CD4-positive, alpha-beta T cell treated with Interleukin-17A for 1 hour (primary cell): ENCODE measurements around the gene MVB12A.
A peak's percentile ranks its signal among the peaks of the same experiment; 100 is the strongest.

Experiments
- DNase-seq: peaks from one replicate; pipeline ENCODE4 v3.0.0-alpha.2; 2020

Gene MVB12A

DNA sequence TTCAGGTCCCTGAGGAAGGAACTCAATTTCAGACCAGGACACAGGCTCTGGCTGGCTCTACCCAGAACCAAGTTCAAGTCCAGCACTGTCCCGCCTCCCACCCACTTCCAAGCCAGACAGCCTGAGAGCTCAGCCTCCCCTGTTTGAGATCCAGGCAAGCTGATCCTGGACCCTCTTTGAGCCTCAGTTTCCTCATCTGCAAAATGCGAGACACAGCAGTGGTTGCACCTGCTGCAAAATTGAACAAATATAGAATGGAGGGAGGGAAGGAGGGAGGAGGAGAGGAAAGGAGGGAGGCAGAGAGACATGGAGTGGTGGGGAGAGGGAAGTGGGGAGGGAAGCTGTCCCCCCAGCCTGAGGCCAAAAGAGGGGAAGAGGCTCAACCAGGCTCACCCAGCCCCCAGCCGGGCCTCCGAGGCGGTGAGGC is 27.9 kb downstream of the MVB12A start:
- DNase-seq: no peak

DNA sequence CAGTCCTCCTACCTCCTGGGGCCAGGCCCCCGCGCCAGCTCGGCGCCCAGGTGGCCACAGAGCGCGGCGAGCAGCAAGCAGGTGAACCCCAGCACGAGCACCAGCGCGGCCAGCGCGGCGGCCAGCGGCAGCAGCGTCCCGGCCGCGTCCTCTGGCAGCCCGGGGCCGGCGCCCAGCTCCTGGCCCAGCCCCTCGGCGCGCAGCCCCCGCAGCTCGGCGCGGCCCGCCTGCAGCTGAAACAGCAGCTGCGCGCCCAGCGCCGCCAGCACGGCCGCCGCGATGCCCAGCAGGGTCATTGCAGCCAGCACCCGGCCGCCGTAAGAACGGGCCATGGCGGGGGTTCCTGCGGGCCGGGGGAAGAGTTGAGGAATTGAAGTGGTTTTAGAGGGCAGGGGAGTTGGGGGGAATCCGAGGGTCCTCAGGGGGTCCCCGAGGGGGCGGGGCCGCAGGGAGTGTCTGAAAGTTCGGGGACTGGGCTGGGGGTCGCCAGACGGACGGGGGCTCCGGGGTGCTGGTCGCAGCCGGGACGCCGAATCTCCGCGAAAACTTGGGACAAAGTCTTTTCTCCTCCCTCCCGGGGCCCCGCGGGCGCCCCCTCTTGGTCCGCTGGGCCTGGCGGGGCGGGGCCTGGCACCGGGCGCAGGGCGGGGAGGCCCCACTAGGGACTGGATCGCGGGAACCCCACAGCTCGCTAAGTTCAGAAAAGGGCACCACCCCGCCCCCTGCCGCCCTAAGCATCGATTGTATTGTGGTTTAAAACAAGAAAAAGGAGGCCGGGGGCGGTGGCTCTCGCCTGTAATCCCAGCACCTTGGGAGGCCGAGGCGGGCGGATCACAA is 28.5 kb downstream of the MVB12A start, which contains the start of gene TMEM221:
TSS of gene TMEM221 (minus strand) at position 538 of the 837 bp plus-strand sequence. CDS start at position 332, 206 bp downstream.
- DNase-seq: peak; percentile 67

DNA sequence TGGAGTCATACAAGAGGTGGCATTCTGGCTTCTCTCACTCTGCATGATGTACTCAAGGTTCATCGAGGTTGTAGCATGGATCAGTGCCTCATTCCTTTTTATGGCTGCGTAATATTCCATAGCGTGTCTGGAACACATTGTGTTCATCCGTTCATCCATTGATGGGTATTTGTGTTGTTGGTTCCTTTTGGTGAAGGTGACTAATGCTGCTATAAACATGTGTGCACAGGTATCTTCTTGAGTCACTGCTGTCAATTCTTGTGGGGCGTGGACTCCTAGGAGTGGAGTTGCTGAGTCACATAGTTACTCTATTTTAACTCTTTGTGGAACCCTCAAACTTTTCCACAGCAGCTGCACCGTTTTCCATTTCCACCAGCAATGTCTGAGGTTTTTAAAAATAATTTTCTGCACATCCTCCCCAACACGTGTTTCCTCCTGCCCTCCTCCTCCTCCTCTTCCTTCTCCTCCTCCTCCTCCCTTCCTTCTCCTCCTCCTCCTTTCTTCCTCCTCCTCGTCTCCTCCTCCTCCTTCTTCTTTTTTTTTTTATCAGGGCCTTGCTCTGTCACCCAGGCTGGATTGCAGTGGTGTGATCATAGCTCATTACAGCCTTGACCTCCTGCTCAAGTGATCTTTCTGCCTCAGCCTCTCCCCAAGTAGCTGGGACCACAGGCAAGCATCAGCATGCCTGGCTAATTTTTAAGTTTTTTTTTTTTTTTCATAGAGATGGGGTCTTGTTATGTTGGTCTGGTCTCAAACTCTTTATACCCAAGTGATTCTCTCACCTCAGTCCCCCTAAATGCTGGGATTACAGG is 30.6 kb downstream of the MVB12A start:
- no peak for DNase-seq

DNA sequence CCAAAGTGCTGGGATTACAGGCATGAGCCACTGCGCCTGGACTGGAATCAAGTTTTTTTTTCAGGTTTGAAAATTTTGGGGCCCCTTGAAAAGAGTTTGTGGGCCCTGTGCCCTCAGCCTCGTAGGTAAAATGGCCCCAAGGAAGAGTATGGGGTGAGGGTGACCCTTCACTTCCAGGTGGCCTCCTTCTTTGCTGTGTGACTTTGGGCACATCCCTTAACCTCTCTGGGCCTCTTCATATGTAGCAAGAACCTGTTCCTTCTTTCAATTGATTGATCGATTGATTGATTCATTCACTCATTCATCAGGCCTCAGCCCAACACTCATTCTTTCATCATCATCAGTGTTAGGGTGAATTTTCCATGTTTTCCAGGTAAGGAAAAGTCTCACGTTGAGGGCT is 32.0 kb downstream of the MVB12A start:
- no peak for DNase-seq

DNA sequence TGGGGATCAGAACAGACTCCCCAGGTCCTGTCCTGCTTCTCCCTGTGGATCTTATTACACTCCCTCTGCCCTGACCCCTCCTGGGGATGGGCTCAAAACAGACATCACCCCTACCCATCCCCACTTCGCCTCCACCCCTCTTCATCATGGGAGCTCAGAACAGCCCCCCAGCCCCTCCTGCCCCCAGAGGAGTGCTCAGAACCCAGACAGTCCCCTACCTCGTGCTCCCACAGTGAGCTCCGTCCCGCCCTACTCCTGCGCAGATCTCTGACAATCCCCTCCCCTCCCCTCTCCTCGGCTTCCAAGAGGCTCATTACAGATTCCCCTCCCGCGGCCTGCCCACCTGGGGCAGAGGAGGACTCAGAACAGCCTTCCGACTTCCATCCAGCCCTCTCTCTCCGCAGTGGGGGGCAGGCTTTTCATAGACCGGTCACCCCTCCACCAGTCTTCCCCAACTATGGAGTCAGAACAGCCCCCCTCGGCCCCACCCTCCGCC is 34.8 kb downstream of the MVB12A start:
- no peak for DNase-seq

DNA sequence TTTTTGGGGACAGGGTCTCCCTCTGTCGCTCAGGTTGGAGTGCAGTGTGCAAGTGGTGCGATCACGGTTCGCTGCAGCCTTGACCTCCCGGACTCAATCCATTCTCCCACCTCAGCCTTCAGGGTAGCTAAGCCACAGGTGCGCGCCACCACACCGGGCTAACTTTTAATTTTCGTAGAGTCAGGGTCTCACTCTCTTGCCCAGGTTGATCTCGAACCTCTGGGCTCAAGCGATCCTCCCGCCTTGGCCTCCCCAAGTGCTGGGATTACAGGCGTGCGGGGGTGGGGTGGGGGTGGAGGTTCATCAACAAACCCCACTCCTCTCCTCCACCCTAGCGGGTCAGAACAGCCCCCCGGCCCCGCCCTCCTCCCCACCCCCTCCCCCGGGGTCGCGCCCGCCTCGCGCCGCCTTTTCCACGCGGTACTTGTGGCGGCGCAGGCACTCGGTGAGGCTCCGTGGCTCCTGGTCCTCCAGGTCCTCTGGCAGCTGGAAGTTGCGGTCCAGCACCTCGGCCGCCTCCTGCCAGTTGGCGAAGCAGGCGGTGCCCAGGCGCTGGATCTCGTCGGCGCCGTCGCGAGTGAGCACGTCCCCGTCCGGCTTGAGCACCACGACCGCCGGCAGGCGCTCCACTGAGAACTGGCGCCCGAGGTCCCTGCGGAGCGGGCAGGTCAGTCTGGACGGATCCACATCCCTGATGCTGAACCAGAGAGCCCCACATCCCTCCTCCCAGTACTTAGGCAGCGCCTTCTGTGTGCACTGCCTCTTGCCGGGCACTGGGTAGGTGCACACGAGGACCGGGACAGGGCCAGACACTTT is 35.7 kb downstream of the MVB12A start:
- DNase-seq: no peak

DNA sequence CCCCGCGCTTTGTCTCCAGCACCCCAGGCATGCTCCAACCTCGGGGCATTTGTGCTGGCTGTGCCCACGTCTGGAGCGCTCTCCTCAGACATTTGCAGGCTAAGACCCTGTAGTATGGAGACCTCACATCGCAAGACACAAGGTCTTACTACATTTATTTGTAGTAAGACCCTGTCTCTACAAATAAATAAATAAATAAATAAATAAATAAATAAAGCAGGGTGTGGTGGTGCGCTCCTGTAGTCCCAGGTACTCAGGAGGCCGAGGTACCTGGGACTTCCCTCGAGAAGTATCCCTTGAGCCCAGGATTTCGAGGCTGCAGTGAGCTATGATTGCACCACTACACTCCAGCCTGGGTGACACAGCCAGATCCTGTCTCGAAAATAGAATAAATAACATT is 36.3 kb downstream of the MVB12A start:
- DNase-seq: no peak

DNA sequence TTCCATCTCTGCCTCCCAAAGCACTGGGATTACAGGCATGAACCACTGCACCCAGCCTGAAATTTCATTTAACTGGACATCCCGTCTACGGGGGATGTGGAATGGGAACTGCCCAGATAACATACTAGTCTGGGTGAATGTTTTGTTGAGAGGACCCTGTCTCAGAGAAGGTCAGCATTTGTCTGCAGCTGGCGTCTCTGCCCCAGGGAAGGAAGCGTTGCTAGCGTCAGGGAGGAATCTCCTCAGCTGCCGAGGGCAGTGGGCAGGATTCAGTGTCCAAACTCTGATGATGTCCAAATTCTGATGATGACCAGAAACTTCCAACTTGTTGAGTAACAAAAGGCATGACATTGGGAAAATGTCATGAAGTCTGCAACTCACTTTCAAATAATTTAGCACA is 37.8 kb downstream of the MVB12A start:
- DNase-seq: no peak

DNA sequence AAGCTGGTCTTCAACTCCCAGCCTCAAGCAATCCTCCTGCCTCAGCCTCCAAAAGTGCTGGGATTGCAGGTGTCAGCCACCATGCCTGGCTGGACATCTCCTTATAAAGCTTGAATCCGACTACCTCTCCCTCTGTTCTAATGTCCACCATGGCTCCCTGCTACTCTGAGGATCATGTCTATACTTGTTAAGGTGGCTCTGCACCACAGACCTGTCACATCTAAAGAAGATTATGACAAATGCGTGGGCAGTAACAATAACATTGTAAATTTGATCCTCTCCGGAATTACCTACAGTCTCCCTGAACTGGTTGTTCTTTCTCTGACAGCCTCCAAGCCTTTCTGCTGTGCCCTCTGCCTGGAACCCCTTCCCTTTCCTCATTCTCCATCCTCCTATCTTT is 39.1 kb downstream of the MVB12A start:
- no peak for DNase-seq

DNA sequence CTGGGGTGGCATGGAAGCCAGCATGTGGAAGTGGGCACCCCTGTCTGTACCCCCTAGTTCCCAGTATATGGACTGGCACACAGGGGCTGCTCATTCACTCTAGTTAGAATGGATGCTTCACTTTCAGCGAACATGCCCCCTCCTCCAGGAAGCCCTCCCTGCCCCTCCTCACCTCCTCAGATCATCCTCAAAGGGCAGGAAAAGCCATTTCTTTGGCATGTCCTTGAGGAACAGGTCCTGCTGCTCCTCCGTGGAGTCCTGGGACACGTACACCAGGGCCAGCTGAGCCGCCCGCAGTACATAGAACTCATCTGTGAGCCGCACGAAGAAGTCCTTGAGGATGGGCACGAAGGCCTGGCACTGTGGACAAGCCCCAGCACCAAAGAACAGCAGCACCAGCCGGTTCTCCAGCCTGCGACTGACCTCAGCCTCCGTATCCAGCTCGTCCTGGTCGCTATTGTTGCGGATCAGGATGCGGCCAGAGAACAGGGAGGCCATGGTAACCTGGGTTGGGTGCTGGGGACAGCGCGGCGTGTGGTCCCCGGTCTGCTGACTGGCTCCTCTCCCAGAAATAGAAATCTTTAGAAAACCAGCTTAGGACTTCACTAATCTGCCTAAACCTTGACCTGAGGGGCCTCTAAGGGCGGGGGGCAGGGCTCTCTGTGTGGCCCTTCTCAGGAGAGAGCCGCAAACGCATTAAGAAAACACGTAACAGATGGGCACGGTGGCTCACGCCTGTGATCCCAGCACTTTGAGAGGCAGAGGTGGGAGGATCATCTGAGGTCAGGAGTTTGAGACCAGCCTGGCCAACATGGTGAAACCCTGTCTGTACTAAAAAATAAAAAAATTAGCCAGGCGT is 40.8 kb downstream of the MVB12A start, which contains the start of gene NXNL1:
TSS of gene NXNL1 (minus strand) at position 555 of the 859 bp plus-strand sequence. CDS start at position 498, 57 bp downstream.
- DNase-seq: no peak

DNA sequence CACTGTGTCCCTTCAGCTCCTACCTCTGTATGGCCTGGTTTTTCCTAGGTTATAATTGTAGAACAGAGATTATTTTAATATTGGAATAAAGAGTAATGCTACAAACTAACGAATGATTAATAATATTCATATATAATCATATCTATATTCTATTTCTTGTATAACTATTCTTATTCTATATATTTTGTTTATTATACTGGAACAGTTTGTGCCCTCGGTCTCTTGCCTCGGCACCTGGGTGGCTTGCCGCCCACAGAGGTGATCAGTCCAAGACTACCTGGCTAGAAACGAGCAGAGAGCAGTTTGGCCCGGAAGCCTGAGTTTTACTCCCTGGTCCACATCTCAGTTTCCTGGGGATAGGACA is 46.6 kb downstream of the MVB12A start:
- no peak for DNase-seq

DNA sequence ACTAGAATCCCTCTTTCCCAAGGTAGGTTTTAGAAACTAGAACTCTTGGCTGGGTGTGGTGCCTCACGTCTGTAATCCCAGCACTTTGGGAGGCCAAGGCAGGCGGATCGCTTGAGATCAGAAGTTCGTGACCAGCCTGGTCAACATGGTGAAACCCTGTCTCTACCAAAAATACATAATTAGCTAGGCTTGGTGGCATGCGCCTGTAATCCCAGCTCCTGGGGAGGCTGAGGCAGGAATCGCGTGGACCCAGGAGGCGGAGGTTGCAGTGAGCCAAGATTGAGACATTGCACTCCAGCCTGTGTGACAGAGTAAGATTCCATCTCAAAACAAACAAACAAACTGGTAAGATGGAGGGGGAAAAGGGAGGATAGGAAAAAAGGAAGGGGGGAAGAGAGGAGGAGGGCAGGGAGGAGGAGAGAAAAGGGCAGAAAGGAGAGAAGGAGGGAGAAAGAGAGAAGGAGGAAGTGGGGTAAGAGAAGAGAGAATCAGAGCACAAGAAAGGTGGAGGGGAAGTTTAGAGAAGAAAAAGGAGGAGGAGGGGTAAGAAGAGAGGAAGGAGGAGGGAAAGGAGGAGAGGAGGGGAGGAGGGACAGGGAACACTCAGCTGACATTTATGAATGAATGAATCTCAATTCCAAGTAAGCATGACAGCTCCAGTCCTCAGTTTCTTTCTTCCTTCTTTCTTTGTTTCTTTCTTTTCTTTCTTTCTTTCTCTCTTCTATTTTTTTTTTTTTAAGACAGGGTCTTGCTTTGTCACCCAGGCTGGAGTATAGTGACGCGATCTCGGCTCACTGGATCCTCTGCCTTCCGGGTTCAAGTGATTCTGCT is 47.8 kb downstream of the MVB12A start:
- no peak for DNase-seq

DNA sequence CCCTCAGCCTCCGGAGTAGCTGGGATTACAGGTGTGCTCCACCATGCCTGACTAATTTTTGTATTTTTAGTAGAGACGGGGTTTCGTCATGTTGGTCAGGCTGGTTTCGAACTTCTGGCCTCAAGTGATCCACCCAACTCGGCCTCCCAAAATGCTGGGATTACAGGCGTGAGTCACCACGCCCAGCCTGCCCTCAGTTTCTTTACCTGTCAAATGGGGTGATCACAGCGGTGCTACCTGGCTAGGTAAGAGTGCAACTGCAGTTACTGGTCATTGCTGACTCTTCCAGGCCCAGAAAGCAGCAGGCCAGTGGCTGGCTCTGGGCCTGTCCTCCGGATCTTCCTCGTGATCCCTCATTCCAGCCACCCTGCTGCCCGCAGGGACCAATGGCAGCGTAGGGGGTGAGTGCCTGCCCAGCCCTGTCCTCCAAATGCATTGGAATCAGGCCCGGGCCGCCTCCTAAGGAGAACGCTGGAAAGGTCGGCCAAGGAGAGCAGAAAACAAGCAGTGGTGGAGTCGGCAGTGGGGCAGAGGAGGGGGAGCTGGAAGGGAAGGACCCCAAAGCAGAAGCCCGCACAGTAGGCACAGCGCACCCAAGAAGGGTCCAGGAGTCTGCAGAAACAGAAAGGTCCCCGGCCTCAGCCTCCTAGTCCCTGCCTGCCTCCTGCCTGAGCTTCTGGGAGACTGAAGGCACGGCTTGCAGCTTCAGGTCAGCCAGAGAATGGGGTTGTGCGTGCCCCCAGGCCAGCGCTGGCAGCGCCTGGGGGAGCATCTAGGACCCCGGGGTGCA is 48.6 kb downstream of the MVB12A start:
- no peak for DNase-seq

DNA sequence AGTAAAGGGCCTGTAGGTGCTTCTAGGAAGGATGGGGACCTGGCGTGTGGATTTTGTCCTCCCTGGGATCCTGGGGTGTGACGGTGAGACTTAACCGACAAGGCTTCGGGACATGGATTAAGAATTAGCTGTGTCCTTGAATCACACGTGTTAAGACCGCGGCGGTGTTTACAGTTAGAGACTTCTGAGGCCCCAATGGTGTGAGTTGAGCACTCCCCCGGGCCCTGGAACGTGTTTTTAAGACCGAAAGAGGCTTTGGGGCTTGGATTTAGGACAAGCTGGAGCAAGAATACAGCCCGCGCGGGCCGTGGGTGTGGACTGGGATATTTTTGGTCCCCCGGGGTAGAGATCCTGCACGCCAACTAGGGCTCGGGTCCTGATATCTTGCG is 49.2 kb downstream of the MVB12A start:
- no peak for DNase-seq

DNA sequence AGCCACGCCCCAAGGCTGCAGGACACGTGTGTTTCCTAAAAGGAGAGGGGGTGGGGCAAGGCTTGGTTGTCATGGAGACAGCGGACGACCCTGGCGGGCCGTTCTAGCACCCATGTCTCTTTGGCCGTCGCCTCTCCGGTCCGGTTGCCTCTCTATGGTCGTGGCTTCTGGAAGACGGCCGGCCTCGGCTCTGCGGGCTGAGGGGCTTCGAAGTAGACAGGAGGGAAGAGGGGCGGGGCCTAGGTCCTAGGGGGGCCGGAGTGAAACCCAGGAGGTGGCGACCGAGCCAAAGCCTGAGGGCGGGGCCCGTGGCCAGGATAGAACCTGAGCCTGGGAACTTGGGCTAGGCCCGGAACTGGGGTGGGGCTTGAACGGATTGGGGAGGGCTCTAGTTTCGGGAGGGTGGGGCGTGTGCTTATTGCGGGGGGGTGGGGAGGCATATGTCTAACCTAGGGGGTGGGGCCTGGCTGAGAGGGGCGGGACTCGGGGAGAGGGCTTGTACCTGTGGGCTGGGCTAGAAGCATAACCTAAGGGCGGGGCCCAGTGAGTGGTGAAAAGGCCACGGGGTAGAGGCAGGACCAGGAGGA is 49.7 kb downstream of the MVB12A start:
- peak; percentile 97 for DNase-seq

DNA sequence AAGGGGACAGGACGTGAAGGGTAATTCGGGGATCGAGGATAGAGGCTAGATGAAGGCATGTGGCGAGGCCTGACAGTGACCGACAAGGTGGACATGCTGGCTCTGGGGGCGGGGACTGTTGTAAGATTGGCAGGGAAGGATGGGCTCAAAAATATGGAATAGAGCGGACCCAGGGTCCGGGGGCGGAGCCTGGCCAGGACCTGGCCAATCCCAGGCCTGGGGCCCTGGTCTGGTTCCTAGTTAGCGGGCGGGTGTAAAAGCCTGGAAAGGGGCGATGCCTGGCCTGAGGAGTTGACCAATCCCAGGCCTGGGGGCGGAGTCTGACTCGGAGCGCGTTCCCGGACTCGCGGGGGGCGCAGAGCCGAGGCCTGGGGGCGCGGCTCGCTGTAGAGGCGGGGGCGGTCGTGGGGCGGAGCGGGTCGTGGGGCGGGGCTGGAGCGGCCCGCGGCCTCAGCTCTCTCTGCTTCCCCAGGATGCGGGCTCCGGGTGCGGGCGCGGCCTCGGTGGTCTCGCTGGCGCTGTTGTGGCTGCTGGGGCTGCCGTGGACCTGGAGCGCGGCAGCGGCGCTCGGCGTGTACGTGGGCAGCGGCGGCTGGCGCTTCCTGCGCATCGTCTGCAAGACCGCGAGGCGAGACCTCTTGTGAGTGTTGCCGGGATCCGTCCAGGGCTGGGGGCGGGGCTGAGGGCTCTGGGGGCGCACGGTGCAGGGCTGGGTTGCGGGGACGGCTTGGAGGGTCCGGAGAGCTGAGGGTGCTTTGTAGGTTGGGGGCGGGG is 50.4 kb downstream of the MVB12A start, which contains the start of gene SLC27A1:
TSS of gene SLC27A1 (plus strand) at position 457 of the 774 bp plus-strand sequence. CDS start at position 474, 17 bp downstream.
- peak; percentile 95 for DNase-seq

DNA sequence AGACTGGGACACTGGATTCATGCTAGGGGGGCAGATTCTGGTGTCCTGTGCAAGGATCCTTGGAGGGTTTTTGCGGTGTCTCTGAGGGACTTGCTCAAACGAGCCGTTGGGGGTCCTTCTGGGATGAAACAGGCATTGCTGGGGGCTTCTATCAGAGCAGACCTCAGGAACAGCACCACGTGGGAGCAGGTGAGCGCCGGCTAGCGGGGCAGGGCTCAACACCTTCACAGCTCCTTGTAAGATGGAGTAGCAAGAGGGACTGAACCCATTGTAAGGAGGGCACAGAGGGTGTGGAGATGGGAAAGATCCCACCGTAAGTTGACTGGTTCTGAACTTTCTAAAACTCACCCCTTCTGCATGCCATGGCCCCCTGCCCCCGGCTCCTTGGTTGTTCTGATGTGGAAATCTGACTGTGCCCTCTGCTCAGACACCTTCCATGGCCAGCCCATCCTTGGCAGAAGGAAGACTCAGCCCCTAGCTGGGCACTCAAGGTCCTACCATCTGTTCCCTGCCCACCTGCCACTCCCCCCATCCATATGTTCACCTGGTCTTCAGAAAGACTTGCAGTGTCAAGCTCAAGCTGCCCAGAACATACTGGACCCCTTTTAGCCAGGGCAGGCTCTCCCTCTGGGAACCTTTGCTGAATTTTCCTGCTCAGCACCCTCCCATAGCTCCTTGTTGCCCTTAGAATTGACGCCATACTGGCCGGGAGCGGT is 51.7 kb downstream of the MVB12A start:
- no peak for DNase-seq

DNA sequence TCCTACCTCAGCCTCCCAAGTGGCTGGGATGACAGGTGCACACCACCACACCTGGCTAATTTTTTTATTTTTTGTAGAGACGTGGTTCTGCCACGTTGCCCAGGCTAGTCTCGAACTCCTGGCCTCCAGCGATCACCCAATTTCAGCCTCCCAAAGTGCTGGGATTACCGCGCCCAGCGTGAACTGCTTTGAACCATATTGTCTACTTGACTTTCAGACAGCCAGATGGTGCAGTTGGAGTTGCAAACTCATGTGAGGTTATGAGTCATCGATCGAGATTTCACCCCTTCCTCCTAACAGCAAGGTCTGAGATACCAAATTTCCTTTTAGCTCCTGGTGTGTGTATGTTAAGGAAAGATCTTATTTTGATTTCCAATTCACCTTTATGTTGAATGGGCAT is 53.2 kb downstream of the MVB12A start:
- no peak for DNase-seq
